C4-2B (cell line): ENCODE measurements around the gene ALKBH5.

ENCODE experiments used
- H3K27ac ChIP-seq: fragments of 450-650 bp; 2 replicates; pipeline ENCODE4 v1.5.1; 2017
- CTCF ChIP-seq: fragments of 450-650 bp; conservative IDR thresholded peaks from 2 replicates; pipeline ENCODE4 v1.5.1; 2017; ENCODE audit warnings: mild to moderate bottlenecking
- ZFX ChIP-seq: fragments of 450-650 bp; IDR thresholded peaks from 2 replicates; pipeline ENCODE4 v1.6.1; 2017

The ALKBH5 gene

GRCh38 chr17:18253947-18254821 lies 70.6 kb downstream of the ALKBH5 start:
- no peak overlapping the region for H3K27ac ChIP-seq
- TF ChIP-seq CTCF (no peak), ZFX (no peak)

- no peak overlapping the region for H3K27ac ChIP-seq
- TF ChIP-seq ZFX (no peak), CTCF (no peak; the same call in 1 of the 2 replicates)
These were observed 71.4 kb downstream of the ALKBH5 start for GRCh38 chr17:18254888-18255649.

GRCh38 chr17:18256351-18256750 lies 72.7 kb downstream of the ALKBH5 start:
- peak overlapping the region; percentile 95; the same call in 1 of the 2 replicates for H3K27ac ChIP-seq
- TF ChIP-seq ZFX (no peak), CTCF (no peak)

GRCh38 chr17:18256776-18257175 lies 73.1 kb downstream of the ALKBH5 start:
- H3K27ac ChIP-seq, result peak overlapping the region; percentile 95
- TF ChIP-seq ZFX (no peak), CTCF (no peak)

- TF ChIP-seq CTCF, result no peak
- no peak for TF ChIP-seq ZFX
- H3K27ac ChIP-seq, result peak overlapping the region; percentile 95
These were observed 73.8 kb downstream of the ALKBH5 start for GRCh38 chr17:18257268-18257981.

GRCh38 chr17:18257982-18258355 lies 74.3 kb downstream of the ALKBH5 start:
- H3K27ac ChIP-seq, result peak overlapping the region; percentile 95
- TF ChIP-seq ZFX (no peak), CTCF (no peak)
